Measurements from ENCODE around the gene PAPOLA. TPM values are rescaled to one million over a fixed set of nuclear protein-coding genes. Genes with fewer than 3 reads are reported as not detected.

PAPOLA gene
- total RNA-seq, 6 experiments from 2014 or later = 68.0 to 102 (median 88.1) TPM

GRCh38 chr14:96484399-96484798 is 17.8 kb upstream of the PAPOLA start:
- H3K9me3 ChIP-seq = no peaks in the 10 kb centered on the region
- intact Hi-C loops (cut with DNase I) = no loop called here
- DNase-seq = no peak
- H3K27ac ChIP-seq = no peak overlapping the region
- no peak overlapping the region for H3K4me3 ChIP-seq
- no peaks in the 10 kb centered on the region for H3K27me3 ChIP-seq
- no peaks in the 10 kb centered on the region for H3K36me3 ChIP-seq
- H3K4me1 ChIP-seq = no peaks in the 10 kb centered on the region
- peak in 1 of 4 donors; percentile 90 for ATAC-seq
- TF ChIP-seq POLR2A (IDR thresholded peaks at IDR 0.05) = no peak
- TF ChIP-seq, protein P1, sequence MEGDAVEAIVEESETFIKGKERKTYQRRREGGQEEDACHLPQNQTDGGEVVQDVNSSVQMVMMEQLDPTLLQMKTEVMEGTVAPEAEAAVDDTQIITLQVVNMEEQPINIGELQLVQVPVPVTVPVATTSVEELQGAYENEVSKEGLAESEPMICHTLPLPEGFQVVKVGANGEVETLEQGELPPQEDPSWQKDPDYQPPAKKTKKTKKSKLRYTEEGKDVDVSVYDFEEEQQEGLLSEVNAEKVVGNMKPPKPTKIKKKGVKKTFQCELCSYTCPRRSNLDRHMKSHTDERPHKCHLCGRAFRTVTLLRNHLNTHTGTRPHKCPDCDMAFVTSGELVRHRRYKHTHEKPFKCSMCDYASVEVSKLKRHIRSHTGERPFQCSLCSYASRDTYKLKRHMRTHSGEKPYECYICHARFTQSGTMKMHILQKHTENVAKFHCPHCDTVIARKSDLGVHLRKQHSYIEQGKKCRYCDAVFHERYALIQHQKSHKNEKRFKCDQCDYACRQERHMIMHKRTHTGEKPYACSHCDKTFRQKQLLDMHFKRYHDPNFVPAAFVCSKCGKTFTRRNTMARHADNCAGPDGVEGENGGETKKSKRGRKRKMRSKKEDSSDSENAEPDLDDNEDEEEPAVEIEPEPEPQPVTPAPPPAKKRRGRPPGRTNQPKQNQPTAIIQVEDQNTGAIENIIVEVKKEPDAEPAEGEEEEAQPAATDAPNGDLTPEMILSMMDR (IDR thresholded peaks at IDR 0.05) = no peak

DNA sequence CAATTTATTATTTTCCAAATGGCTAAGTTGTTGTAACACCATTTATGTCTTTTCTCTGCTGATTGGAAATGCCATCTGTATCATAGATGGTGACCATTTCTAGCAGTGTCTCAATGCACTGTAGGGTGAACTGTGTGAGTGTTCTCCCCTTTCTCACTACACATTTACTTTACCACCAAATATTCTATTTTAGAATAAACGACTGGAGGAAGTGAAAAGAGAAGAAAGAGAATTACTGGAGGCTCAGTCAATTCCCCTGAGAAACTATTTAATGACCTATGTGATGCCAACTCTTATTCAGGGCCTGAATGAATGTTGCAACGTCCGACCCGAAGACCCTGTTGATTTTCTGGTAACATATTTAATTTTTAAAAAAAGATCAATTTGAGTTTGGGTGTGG is 15.5 kb upstream of the PAPOLA start:
- ATAC-seq (no peak), DNase-seq (no peak)
- intact Hi-C loops (cut with DNase I) = no loop called here
- no peaks in the 10 kb centered on the region for H3K27me3 ChIP-seq
- 61% methylated on average over 4 of the region's 4 CpGs for WGBS (ENCODE audit: insufficient coverage, low coverage, low lambda C conversion rate, missing lambda C conversion rate)
- no peaks in the 10 kb centered on the region for H3K4me1 ChIP-seq
- H3K36me3 ChIP-seq = no peaks in the 10 kb centered on the region
- no peak overlapping the region for H3K4me3 ChIP-seq
- no peak overlapping the region for H3K27ac ChIP-seq
- TF ChIP-seq POLR2A (IDR thresholded peaks at IDR 0.05) = no peak
- TF ChIP-seq, protein P1 (IDR thresholded peaks at IDR 0.05) = no peak
- H3K9me3 ChIP-seq = no peaks in the 10 kb centered on the region

GRCh38 chr14:96489327-96489726 is 12.9 kb upstream of the PAPOLA start:
- no peaks in the 10 kb centered on the region for H3K36me3 ChIP-seq
- ATAC-seq = no peak
- no peak for TF ChIP-seq POLR2A (IDR thresholded peaks at IDR 0.05)
- TF ChIP-seq, protein P1 (IDR thresholded peaks at IDR 0.05) = no peak
- 81% methylated on average over 4 of the region's 4 CpGs for WGBS (ENCODE audit: insufficient coverage, low coverage, low lambda C conversion rate, missing lambda C conversion rate)
- no peak overlapping the region for H3K27ac ChIP-seq
- intact Hi-C loops (cut with DNase I) = no loop called here
- H3K9me3 ChIP-seq = no peaks in the 10 kb centered on the region
- H3K4me1 ChIP-seq = no peaks in the 10 kb centered on the region
- no peaks in the 10 kb centered on the region for H3K27me3 ChIP-seq
- H3K4me3 ChIP-seq = no peak overlapping the region
- DNase-seq = no peak

DNA sequence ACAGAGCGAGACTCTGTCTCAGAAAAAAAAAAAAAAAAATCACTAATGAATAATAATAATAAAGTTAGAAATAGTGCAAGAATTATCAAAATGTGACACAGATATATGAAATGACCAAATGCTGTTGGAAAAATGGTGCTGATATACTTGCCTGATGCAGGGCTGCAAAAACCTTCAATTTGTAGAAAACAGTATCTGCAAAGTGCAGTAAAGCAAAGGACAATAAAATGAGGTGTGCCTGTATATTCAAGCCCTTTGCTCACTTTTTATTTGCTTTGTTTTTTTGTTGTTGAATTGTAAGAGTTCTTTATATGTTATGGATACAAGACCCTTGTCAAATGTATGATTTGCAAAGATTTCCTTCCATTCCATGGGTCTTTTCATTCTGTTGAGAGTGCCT is 9.0 kb upstream of the PAPOLA start:
- DNase-seq = no peak
- H3K9me3 ChIP-seq = no peaks in the 10 kb centered on the region
- no peak for ATAC-seq
- no CpG with 5 or more reads among the region's 1 CpG for WGBS (ENCODE audit: insufficient coverage, low coverage, low lambda C conversion rate, missing lambda C conversion rate)
- H3K36me3 ChIP-seq = no peaks in the 10 kb centered on the region
- no peaks in the 10 kb centered on the region for H3K4me1 ChIP-seq
- no peaks in the 10 kb centered on the region for H3K27me3 ChIP-seq
- H3K27ac ChIP-seq = no peak overlapping the region
- H3K4me3 ChIP-seq = no peak overlapping the region
- TF ChIP-seq, protein P1 (IDR thresholded peaks at IDR 0.05) = no peak
- TF ChIP-seq POLR2A (IDR thresholded peaks at IDR 0.05) = no peak
- intact Hi-C loops (cut with DNase I) = no loop called here

- no peak for TF ChIP-seq POLR2A (IDR thresholded peaks at IDR 0.05)
- TF ChIP-seq, protein P1 (IDR thresholded peaks at IDR 0.05) = no peak
- no peak for DNase-seq
- no peak for ATAC-seq
- H3K4me1 ChIP-seq = no peaks in the 10 kb centered on the region
- no peaks in the 10 kb centered on the region for H3K36me3 ChIP-seq
- intact Hi-C loops (cut with DNase I) = no loop called here
- no peaks in the 10 kb centered on the region for H3K27me3 ChIP-seq
- no peak overlapping the region for H3K27ac ChIP-seq
- no peak overlapping the region for H3K4me3 ChIP-seq
- WGBS (ENCODE audit: insufficient coverage, low coverage, low lambda C conversion rate, missing lambda C conversion rate) = 88% methylated on average over 3 of the region's 3 CpGs
- no peaks in the 10 kb centered on the region for H3K9me3 ChIP-seq
Measured at GRCh38 chr14:96494331-96494730, 7.9 kb upstream of the PAPOLA start.
